ENCODE results near the gene CNPY1. TPM values are rescaled to one million over a fixed set of nuclear protein-coding genes. Genes with fewer than 3 reads are reported as not detected.

Gene CNPY1
- total and polyA plus RNA-seq, 9 of the 15 experiments (the other 6 are each of a cell fraction or from before 2014, with no cell fraction given) = not detected

DNA sequence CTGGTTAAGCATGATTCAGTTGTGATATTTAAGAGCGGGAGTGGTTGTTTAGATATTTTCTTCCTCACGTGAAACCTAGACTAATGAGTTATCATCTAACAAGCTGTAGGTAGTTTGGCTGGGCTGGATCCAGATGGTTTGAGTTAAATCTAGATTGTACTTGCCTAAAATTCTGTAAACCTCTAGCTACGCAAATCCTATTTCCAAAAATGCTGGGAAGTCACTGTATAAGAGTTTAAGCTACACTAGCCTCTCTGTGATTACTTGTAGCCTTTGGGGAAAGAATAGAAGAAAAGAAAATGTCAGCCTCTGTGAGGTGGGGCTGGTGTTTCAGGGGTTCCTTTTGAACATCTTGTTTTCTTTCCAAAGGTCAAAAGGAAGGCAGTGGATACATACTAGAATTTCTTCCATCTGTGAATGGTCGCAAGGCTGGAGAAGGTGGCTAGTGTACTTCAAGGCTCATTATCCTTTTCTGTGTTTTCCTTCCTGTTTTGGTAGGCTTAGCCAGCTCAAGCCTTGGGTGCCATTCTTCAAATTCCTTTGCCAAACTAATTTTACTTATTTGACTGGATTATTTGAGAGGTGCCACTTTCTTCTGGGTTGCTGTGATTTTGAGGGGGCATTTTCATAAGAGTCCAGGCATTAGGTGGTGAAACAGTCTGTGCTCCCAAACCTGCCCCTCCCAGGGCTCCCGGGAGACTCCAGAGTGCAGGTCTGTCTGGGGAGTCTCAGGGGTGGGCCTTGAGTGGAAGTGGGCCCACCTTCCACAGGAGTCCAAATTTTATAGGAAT lies 93.7 kb downstream of the CNPY1 start:
- ChIA-PET POLR2A (interaction anchor here (0.8 kb wide), 1 partner anchor 9 kb away, joined by 7 read pairs; no protein-coding TSS in a partner anchor), CTCF (ENCODE audit: low intra/inter-chr PET ratio) (no interaction called here)
- in situ Hi-C loops (cut with MboI) = no loop called here
- no peak for DNase-seq (ENCODE audit: extremely low read depth in 1 of 4, low spot score in 3 of 4)
- Histone ChIP-seq H3K79me2 (ENCODE audit: control insufficient read depth, insufficient read depth, low read length) (no peaks in the 10 kb centered on the region), H3K27me3 (ENCODE audit: control insufficient read depth in 2 of 2, insufficient read depth in 2 of 2, low read length in 2 of 2) (peaks cover 87 to 89% of the 10 kb centered on the region in 2 experiments), H3K27ac (ENCODE audit: extremely low read depth, low read depth, low read length) (no peak overlapping the region), H3K36me3 (ENCODE audit: control insufficient read depth, insufficient read depth, low read length) (no peaks in the 10 kb centered on the region), H3K4me2 (ENCODE audit: insufficient read depth, low read length) (no peak overlapping the region), H3K9me3 (replicated peaks; ENCODE audit: control insufficient read depth, insufficient read depth, low read depth, low read length) (no peaks in the 10 kb centered on the region), H3K9ac (ENCODE audit: insufficient read depth in 1 of 2, low read depth in 2 of 2, low read length in 2 of 2) (no peak overlapping the region), H3K4me3 (no peak overlapping the region), H3K9me1 (ENCODE audit: control insufficient read depth, insufficient read depth, low read length) (no peaks in the 10 kb centered on the region), H2AFZ (ENCODE audit: low read depth, low read length) (no peak overlapping the region), H4K20me1 (replicated peaks; ENCODE audit: control insufficient read depth, insufficient read depth, low read length) (peaks cover 13% of the 10 kb centered on the region; the same call in 1 of the 2 replicates), H3K4me1 (replicated peaks in 1 of 2; ENCODE audit: control insufficient read depth in 2 of 2, insufficient read depth in 2 of 2, low read length in 2 of 2) (peaks cover 0 to 36% of the 10 kb centered on the region in 2 experiments; a peak in 2 of 5 replicates)
- FAIRE-seq = no peak
- TF ChIP-seq SMAD4 (CRISPR knock-in tag; conservative IDR thresholded peaks at IDR 0.05) (no peak), RAD51 (IDR thresholded peaks at IDR 0.05; ENCODE audit: borderline replicate concordance, low read depth) (no peak), ZNF583 (CRISPR knock-in tag; IDR thresholded peaks at IDR 0.05) (no peak), WHSC1 (IDR thresholded peaks at IDR 0.05; ENCODE audit: low read length) (no peak)
- TF ChIP-seq, protein P1, sequence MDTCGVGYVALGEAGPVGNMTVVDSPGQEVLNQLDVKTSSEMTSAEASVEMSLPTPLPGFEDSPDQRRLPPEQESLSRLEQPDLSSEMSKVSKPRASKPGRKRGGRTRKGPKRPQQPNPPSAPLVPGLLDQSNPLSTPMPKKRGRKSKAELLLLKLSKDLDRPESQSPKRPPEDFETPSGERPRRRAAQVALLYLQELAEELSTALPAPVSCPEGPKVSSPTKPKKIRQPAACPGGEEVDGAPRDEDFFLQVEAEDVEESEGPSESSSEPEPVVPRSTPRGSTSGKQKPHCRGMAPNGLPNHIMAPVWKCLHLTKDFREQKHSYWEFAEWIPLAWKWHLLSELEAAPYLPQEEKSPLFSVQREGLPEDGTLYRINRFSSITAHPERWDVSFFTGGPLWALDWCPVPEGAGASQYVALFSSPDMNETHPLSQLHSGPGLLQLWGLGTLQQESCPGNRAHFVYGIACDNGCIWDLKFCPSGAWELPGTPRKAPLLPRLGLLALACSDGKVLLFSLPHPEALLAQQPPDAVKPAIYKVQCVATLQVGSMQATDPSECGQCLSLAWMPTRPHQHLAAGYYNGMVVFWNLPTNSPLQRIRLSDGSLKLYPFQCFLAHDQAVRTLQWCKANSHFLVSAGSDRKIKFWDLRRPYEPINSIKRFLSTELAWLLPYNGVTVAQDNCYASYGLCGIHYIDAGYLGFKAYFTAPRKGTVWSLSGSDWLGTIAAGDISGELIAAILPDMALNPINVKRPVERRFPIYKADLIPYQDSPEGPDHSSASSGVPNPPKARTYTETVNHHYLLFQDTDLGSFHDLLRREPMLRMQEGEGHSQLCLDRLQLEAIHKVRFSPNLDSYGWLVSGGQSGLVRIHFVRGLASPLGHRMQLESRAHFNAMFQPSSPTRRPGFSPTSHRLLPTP (IDR thresholded peaks at IDR 0.05; ENCODE audit: borderline replicate concordance, extremely low read depth, insufficient read length) = no peak
- no TSS peak for BruUV-seq (replicated peaks)
- 3% methylated on average over 5 of the region's 5 CpGs for WGBS (ENCODE audit: insufficient coverage, low coverage, missing lambda C conversion rate)
- no peak for ATAC-seq
- intact Hi-C loops (cut with micrococcal nuclease) = no loop called here

All from K562 (cell line).